Measurements from ENCODE around the gene ZNF692.

- TF ChIP-seq CTCF (IDR thresholded peaks at IDR 0.05) (no peak), EZH2phosphoT487 (IDR thresholded peaks at IDR 0.05) (no peak)
These were observed 47.1 kb downstream of the ZNF692 start for GRCh38 chr1:248811514-248812490.

Data from neural progenitor cell (in vitro differentiated cells).